T follicular helper cell (primary cell): ENCODE measurements around the gene LONP2.
A peak's percentile ranks its signal among the peaks of the same experiment; 100 is the strongest.
"Not testable (repeated sequence)": the region's sequence is repeated elsewhere in the genome, so short reads cannot be mapped to it uniquely, and the experiment has no call there.

Source experiments
- DNase-seq: peaks from one replicate; pipeline ENCODE4 v3.0.0-alpha.2; 2020; ENCODE audit warnings: low read depth

The LONP2 gene

DNA sequence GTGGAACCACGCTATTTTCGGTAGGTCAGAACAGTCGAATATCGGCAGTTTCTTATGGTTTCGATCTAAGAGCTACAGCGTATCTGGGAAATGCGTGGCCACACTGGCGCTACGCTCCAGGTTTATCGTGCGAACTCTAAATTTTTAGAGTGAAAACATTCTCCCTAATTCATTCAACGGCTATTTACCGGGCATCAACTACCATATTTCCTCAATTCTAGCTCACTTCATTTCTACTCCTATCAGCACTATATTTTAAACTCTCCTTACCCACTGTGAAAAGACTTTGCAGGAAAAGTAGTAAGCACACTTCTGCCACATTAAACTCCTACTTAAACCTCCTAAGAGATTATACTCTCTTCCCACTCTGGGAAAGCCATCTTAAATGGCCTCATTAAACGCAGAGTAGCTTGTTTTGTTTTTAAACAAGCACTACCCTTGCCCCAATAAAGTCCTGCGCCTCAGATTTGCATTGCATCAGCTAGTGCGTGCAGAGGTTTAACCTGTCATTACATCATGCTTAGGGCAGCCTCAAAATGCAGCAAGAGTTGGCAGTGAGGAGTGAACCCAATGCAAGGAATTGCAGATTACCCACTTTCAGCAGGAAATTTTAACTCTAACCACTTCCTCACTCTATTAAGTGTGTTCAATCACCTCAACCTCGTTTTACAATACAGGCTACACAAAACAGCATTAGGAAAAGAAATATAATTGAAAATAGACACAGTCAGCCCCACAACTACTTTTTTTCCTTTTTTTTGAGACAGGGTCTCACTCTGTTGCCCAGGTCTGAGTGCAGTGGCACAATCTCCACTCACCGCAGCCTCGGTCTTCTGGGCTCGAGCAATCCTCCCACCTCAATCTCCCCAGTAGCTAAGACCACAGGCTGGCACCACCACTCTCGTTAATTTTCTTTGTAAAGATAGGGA lies 122.3 kb downstream of the LONP2 start:
- peak; percentile 18 for DNase-seq

DNA sequence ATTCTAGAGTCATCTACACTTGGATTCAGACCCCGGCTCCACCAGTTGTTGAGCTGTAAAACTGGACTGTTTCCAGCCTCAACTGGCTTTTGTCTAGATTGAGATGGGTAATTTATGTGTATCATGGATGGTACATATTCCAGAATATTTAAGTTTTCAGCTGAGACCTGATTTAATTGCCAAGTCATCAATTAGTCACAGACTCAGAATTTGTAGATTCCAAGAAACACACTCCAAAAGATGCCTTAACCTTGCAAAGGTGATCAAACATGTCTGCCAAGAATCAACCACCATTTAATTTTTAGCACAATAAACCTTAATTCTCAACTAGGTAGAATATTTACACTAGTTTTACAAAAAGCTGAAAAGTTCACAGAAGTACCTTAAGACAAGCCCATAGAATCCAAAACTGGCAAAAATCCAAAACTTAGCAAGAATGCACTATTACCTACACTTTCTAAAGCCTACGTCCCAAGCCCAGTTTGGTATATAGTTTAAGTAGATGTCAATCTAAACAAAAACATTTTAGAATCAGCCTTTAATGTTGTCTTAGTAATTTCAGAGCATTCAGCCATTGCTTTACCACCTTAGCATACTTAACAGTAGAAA lies 123.4 kb downstream of the LONP2 start:
- no peak for DNase-seq

GRCh38 chr16:48369765-48370164 lies 125.7 kb downstream of the LONP2 start:
- DNase-seq: no peak

- no peak for DNase-seq
Measured at GRCh38 chr16:48370229-48370628, 126.1 kb downstream of the LONP2 start.

DNA sequence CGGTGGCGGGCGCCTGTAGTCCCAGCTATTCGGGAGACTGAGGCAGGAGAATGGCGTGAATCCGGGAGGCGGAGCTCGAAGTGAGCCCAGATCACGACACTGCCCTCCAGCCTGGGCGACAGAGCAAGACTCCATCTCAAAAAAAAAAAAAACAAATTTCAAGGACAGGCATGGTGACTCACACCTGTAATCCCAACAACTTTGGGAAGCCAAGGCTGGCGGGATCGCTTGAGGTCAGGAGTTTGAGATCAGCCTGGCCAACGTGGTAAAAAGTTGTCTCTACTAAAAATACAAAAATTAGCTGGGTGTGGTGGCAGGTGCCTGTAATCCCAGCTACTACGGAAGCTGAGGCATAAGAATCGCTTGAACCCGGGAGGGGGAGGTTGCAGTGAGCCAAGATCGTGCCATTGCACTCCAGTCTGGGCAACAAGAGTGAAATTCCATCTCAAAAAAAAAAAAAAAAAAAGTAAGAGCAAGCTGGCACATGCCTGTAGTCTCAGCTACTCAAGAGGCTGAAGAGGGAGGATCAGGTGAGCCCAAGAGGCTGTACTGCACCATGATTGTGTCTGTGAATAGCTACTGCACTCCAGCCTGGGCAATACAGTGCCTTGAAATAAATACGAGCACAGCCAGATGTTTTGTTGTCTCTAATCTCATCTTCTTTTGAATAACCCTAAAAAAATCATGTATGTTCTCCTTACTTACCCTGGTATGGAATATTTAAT lies 126.7 kb downstream of the LONP2 start:
- DNase-seq: not testable (repeated sequence)

GRCh38 chr16:48371393-48371780 lies 127.3 kb downstream of the LONP2 start:
- DNase-seq: no peak

- no peak for DNase-seq
Measured at GRCh38 chr16:48372744-48373143, 128.6 kb downstream of the LONP2 start.

DNA sequence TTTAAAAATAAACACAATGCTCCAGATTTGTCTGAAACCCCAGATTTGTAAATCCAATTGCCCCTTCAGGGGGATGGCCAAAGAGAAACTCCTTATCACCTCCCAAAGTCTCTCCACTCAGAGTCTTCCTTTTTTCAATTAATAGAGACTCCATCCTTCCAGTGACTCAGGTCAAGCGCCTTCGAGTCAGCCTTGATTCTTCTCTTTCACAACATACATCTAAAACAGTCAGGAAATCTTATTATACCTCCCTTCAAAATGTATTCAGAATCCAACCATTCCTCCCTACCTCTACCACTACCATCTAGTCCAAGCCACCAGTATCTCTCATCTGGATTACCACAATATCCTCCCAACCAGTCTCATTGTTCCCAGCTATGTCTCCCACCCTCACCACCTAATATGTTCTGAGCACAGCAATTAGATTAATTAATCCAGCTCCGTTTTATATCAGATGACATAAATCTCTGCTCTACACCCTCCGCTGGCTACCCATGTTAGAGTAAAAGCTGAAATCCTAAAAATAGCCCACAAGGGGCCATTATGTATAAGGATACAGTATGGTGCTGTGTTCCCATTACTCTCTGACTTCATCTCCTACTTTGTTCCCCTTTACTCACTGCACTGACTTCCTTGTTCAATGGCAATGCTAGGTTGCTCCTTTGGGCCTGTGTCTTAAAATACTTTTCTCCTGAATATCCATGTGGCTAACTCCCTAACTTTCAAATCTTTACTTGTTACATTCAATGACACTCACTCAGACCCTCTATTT lies 129.3 kb downstream of the LONP2 start:
- DNase-seq: no peak

DNA sequence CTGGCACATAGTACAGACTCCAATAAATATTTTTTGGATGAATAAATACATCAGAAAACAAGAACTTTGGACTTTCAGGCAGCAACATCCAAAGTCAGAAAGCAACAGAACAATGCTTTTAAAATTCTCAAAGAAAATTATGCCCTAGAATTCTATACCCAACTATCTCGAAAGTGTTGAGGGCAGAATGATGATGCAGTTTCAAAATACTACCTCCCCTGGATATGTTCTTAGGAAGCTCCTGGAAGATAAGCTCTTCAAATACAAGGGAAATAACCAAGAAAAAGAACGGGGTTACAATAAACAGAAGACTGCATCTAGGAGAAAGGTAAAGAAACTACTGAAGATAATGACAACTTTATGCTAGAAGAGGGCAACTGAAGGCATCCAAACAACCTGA lies 130.2 kb downstream of the LONP2 start:
- DNase-seq: no peak

DNA sequence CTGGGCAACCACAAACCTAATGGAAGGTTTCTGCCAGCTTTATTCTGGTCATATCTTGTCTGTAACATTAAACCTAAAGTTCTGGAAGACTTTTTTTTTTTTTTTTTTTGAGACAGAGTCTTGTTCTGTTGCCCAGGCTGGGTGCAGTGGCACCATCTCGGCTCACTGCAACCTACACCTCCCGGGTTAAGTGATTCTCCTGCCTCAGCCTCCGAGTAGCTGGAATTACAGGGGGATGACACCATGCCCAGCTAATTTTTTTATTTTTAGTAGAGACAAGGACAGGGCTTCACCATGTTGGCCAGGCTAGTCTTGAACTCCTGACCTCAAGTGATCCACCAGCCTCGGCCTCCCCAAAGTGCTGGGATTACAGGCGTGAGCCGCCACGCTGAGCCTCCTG lies 133.2 kb downstream of the LONP2 start:
- DNase-seq: not testable (repeated sequence)

DNA sequence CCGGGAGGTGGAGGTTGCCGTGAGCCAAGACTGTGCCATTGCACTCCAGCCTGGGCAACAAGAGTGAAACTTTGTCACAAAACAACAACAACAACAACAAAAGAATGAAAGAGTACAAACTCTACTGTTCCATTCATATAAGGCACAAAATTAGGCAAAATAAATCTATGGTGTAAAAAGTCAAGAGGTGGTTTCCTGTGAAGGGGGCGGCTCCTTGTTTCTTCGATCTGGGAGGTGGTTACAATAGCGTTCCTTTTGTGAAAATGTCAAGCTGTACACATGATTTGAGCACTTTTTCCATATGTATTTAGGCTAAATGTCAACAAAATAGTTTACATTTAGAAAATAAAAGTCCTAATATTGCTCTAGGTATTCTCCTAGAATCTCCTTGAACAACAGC lies 134.2 kb downstream of the LONP2 start:
- DNase-seq: no peak

- no peak for DNase-seq
Measured at GRCh38 chr16:48378836-48379235, 134.7 kb downstream of the LONP2 start.

GRCh38 chr16:48381201-48381600 lies 137.1 kb downstream of the LONP2 start:
- DNase-seq: no peak

- DNase-seq: no peak
Measured at GRCh38 chr16:48382131-48382530, 138.0 kb downstream of the LONP2 start.

DNA sequence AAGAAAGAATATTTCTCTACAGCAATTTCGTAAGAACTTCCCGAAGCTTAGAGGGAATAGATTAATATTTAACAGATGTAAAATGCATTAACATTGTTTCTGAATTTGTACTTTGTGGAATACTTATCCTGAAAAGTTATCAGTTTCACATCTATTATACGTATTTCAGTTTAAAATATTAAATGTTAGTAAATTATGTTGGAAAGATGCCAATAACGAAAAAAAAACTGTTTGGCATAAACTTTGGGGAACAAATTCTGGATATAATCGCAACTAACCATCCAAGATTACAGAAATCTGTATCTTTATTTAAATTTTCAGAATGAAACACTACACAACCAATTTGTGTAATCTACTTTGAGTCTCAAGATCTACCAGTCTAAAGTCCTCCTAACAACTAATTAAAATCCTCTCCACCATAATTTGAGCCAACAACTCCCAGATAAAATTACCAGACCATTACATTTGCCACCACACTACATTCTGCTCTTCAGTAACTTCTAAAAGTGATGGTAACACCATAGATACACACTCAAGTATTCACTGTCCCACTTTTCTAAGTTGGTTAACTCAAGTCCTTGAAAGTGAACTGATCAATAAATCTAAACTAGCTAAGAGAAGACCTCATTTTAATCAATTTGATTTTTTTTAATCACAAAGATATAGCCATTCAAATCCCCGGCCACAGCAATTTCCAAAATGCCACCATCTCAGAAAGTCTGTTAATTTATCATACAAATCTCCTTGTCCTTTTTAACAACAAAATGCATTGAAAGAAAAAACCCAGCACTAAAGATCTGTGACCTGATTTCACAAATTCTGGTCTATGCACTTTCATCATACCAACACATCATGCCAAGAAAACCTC lies 139.1 kb downstream of the LONP2 start:
- DNase-seq: no peak

GRCh38 chr16:48383877-48384519 lies 139.9 kb downstream of the LONP2 start:
- no peak for DNase-seq

GRCh38 chr16:48384520-48385252 lies 140.6 kb downstream of the LONP2 start:
- no peak for DNase-seq

GRCh38 chr16:48385253-48386150 lies 141.4 kb downstream of the LONP2 start, which contains the start of gene SIAH1:
SIAH1 (minus strand) TSS chr16:48385413; CDS start chr16:48362428, 22,985 bp downstream.
- peak; percentile 81 for DNase-seq
